Neuronal stem cell (in vitro differentiated cells): ENCODE measurements around the gene PAEP.
A peak's percentile ranks its signal among the peaks of the same experiment; 100 is the strongest.

Experiments used
- DNase-seq: peaks from one replicate; pipeline ENCODE4 v3.0.0-alpha.2; 2013; ENCODE audit warnings: low spot score
- H2AFZ ChIP-seq: one replicate; pipeline ENCODE4 v1.6.1; 2013; ENCODE audit warnings: mild to moderate bottlenecking, low read length, inconsistent platforms
- H2AK5ac ChIP-seq: 2 replicates; pipeline ENCODE4 v1.6.1; 2013; ENCODE audit warnings: low read depth, mild to moderate bottlenecking, inconsistent platforms, low read length, moderate library complexity, mixed read lengths
- H2BK120ac ChIP-seq: 2 replicates; pipeline ENCODE4 v1.6.1; 2013; ENCODE audit warnings: low read depth, mild to moderate bottlenecking, inconsistent platforms, low read length, moderate library complexity, mixed read lengths
- H2BK12ac ChIP-seq: one replicate; pipeline ENCODE4 v1.6.1; 2013; ENCODE audit warnings: low read length, inconsistent platforms
- H2BK15ac ChIP-seq: 2 replicates; pipeline ENCODE4 v1.6.1; 2013; ENCODE audit warnings: mild to moderate bottlenecking, low read length, inconsistent platforms, mixed read lengths
- H2BK5ac ChIP-seq: one replicate; pipeline ENCODE4 v1.6.1; 2013; ENCODE audit warnings: inconsistent platforms, mild to moderate bottlenecking, low read length, moderate library complexity
- H3K14ac ChIP-seq: one replicate; pipeline ENCODE4 v1.6.1; 2013; ENCODE audit warnings: low read length, inconsistent platforms
- H3K18ac ChIP-seq: 2 replicates; pipeline ENCODE4 v1.6.1; 2013; ENCODE audit warnings: low read length, inconsistent platforms
- H3K23ac ChIP-seq: 2 replicates; pipeline ENCODE4 v1.6.1; 2013; ENCODE audit warnings: low read depth, mild to moderate bottlenecking, mixed read lengths, low read length, inconsistent platforms; ENCODE audit not compliant: poor library complexity
- H3K27ac ChIP-seq: replicated peaks from 3 replicates; pipeline ENCODE4 v1.5.1; 2013; ENCODE audit warnings: low read length, inconsistent platforms
- H3K27me3 ChIP-seq, 3 experiments: 2 replicates each; pipeline ENCODE4 v1.6.1; 2013; ENCODE audit warnings: low read length in 3 of 3, mild to moderate bottlenecking in 2 of 3, inconsistent platforms in 1 of 3, low read depth in 1 of 3, mixed read lengths in 1 of 3, moderate library complexity in 1 of 3; ENCODE audit not compliant: control insufficient read depth in 3 of 3, insufficient read depth in 3 of 3
- H3K36me3 ChIP-seq, 2 donors: replicated peaks in 1 of 2; 2 replicates each; pipeline ENCODE4 v1.6.1; 2013; ENCODE audit warnings: low read length in 2 of 2; ENCODE audit not compliant: control insufficient read depth in 2 of 2, insufficient read depth in 2 of 2
- H3K4ac ChIP-seq: 2 replicates; pipeline ENCODE4 v1.6.1; 2013; ENCODE audit warnings: inconsistent platforms, mild to moderate bottlenecking, low read length, moderate library complexity
- H3K4me1 ChIP-seq, 2 donors: 1 replicate in 1 of 2; 2 replicates in 1 of 2; pipeline ENCODE4 v1.6.1; 2013; ENCODE audit warnings: low read length in 2 of 2, low read depth in 1 of 2; ENCODE audit not compliant: control insufficient read depth in 2 of 2, insufficient read depth in 1 of 2
- H3K4me2 ChIP-seq: one replicate; pipeline ENCODE4 v1.6.1; 2013; ENCODE audit warnings: mild to moderate bottlenecking, low read length, inconsistent platforms; ENCODE audit not compliant: insufficient read depth, poor library complexity, severe bottlenecking
- H3K4me3 ChIP-seq, 2 donors: 2 replicates each; pipeline ENCODE4 v1.5.1; 2013; ENCODE audit warnings: low read length in 2 of 2, mild to moderate bottlenecking in 2 of 2, inconsistent platforms in 1 of 2, moderate library complexity in 1 of 2
- H3K79me1 ChIP-seq: one replicate; pipeline ENCODE4 v1.6.1; 2013; ENCODE audit warnings: low read depth, mild to moderate bottlenecking, inconsistent platforms, low read length, moderate library complexity
- H3K9ac ChIP-seq: one replicate; pipeline ENCODE4 v1.6.1; 2013; ENCODE audit warnings: mild to moderate bottlenecking, low read depth, low read length, inconsistent platforms; ENCODE audit not compliant: poor library complexity
- H3K9me3 ChIP-seq, 2 donors: replicated peaks in 1 of 2; 2 replicates each; pipeline versions ENCODE3 to v1.6.1; 2013; ENCODE audit warnings: low read length in 2 of 2, mild to moderate bottlenecking in 2 of 2, inconsistent platforms in 1 of 2, low read depth in 1 of 2, mixed read lengths in 1 of 2, moderate library complexity in 1 of 2; ENCODE audit not compliant: control insufficient read depth in 2 of 2, insufficient read depth in 1 of 2
- H4K8ac ChIP-seq: one replicate; pipeline ENCODE4 v1.6.1; 2013; ENCODE audit warnings: low read depth, mild to moderate bottlenecking, inconsistent platforms, low read length, moderate library complexity
- H4K91ac ChIP-seq: one replicate; pipeline ENCODE4 v1.6.1; 2013; ENCODE audit warnings: low read length, low read depth, mild to moderate bottlenecking, inconsistent platforms; ENCODE audit not compliant: poor library complexity
- WGBS, 2 donors: extraction: QIAGEN DNeasy Blood & Tissue Kit; methylation state at CpG; one replicate each; pipeline ENCODE4 v1.1.7; 2013; ENCODE audit warnings: missing lambda C conversion rate in 2 of 2, mixed read lengths in 1 of 2; ENCODE audit not compliant: insufficient read length in 2 of 2, insufficient replicate concordance in 1 of 2; ENCODE audit errors: extremely low coverage in 2 of 2; 5-methylcytosine and 5-hydroxymethylcytosine counted together

Gene PAEP

GRCh38 chr9:135584934-135585333 is 23.4 kb downstream of the PAEP start:
- DNase-seq: no peak
- no CpG with 5 or more reads among the region's 16 CpGs for WGBS, 2 donors

DNA sequence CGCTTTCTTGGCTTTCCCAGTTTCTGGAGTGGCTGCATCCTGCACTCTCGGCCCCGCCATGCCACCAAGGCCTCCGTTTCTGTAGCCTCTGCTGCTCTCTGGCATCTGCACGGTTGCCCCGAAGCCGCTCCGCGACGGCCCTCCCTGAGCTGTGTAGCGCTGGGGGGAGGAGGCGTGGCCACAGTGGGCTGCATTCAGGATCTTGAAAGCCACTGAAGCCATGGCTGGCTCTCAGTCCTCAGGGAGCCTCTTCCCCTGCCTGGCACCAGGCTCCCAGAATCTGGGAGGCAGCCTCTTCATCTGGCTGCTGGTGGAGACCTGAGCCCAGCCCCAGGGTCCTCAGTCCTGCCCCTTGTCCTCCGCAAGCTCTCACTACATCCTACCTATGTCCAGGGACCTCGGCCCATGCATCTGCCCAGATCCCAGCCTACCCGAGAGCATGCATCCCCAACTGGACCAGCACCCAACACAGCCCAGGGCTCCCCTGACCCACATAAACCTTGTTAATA is 25.1 kb downstream of the PAEP start:
- Histone ChIP-seq H3K23ac (peak overlapping the region; percentile 80), H3K4me2 (no peak overlapping the region), H3K4me3 (no peak overlapping the region), H2AFZ (no peak overlapping the region), H3K4ac (no peak overlapping the region), H3K27me3 (peaks cover 0 to 8% (median 0%) of the 10 kb centered on the region in 3 experiments), H2BK12ac (peak overlapping the region; percentile 97), H4K91ac (no peak overlapping the region), H2BK120ac (peak overlapping the region; percentile 41), H3K36me3 (no peaks in the 10 kb centered on the region), H3K79me1 (peaks cover 1% of the 10 kb centered on the region), H3K9ac (no peak overlapping the region), H2BK5ac (no peak overlapping the region), H3K18ac (peak overlapping the region; percentile 71), H2AK5ac (peak overlapping the region; percentile 79), H3K9me3 (no peaks in the 10 kb centered on the region), H4K8ac (no peak overlapping the region), H2BK15ac (peak overlapping the region; percentile 59), H3K4me1 (peaks cover 0 to 6% of the 10 kb centered on the region in 2 donors), H3K14ac (peak overlapping the region; percentile 12), H3K27ac (no peak overlapping the region)
- no peak for DNase-seq
- whole genome bisulfite sequencing, 2 donors: no CpG with 5 or more reads among the region's 15 CpGs

More at GRCh38 chr9:135584934-135585333, 23.4 kb downstream of the PAEP start:
- Histone ChIP-seq H3K4me3 (no peak overlapping the region), H3K27me3 (peaks cover 0 to 8% (median 0%) of the 10 kb centered on the region in 3 experiments), H3K27ac (no peak overlapping the region), H3K36me3 (no peaks in the 10 kb centered on the region), H2AFZ (no peak overlapping the region), H2BK15ac (no peak overlapping the region), H2BK12ac (no peak overlapping the region), H4K91ac (no peak overlapping the region), H3K9ac (no peak overlapping the region), H3K23ac (no peak overlapping the region), H4K8ac (no peak overlapping the region), H2BK120ac (no peak overlapping the region), H3K14ac (no peak overlapping the region), H3K4me1 (peaks cover 0 to 6% of the 10 kb centered on the region in 2 donors), H3K18ac (no peak overlapping the region), H3K4ac (no peak overlapping the region), H3K9me3 (peaks cover 0 to 1% of the 10 kb centered on the region in 2 donors), H3K4me2 (no peak overlapping the region), H2AK5ac (no peak overlapping the region), H2BK5ac (no peak overlapping the region), H3K79me1 (peaks cover 1% of the 10 kb centered on the region)

DNA sequence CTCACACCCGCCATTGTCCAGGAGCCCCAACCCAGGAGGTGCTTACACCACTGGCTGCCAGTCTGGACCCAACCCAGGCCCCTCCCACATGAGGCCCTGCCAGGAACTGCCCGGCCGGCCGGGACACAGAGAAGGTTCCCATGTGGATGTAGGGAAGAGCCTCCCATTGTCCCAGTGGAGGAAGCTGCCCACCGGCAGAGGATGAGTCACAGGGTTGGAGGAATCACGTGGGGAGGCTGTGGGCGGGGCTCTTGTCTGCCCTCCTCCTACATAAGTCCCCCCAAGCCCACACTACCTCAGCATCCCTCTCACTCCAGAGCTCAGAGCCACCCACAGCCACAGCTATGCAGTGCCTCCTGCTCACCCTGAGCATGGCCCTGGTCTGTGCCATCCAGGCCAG is 26.1 kb downstream of the PAEP start:
- Histone ChIP-seq H2BK12ac (no peak overlapping the region), H2BK120ac (no peak overlapping the region), H3K4me1 (peaks cover 0 to 6% of the 10 kb centered on the region in 2 donors), H2BK15ac (no peak overlapping the region), H2BK5ac (no peak overlapping the region), H3K23ac (no peak overlapping the region), H3K9ac (no peak overlapping the region), H3K4ac (no peak overlapping the region), H2AK5ac (no peak overlapping the region), H2AFZ (peak overlapping the region; percentile 69), H3K4me3 (no peak overlapping the region), H4K8ac (no peak overlapping the region), H3K14ac (no peak overlapping the region), H3K4me2 (no peak overlapping the region), H3K27ac (no peak overlapping the region), H3K18ac (peak overlapping the region; percentile 80), H3K27me3 (peaks cover 0 to 4% (median 0%) of the 10 kb centered on the region in 3 experiments), H3K79me1 (peaks cover 1% of the 10 kb centered on the region), H4K91ac (no peak overlapping the region), H3K9me3 (no peaks in the 10 kb centered on the region), H3K36me3 (no peaks in the 10 kb centered on the region)
- no peak for DNase-seq
- no CpG with 5 or more reads among the region's 7 CpGs for WGBS, 2 donors

DNA sequence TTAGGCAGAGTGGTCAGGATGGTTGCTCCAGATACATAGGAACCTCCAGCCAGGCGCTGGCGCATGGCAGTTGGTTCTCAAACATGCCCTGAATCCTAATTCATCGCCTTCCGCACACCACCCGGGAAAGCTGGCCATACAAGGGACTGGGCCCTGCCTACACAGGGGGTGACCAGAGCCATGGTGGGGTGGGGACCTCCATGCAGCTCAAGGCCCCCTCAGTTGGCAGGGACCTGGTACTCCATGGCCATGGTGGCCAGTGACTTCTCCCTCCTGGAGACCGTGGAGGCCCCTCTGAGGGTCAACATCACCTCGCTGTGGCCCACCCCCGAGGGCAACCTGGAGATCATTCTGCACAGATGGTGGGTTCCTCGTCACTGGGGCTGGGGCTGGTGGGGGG is 26.8 kb downstream of the PAEP start:
- Histone ChIP-seq H3K4ac (no peak overlapping the region), H3K27ac (no peak overlapping the region), H3K14ac (peak overlapping the region; percentile 56), H2BK15ac (peak overlapping the region; percentile 58), H3K4me3 (no peak overlapping the region), H3K18ac (peak overlapping the region; percentile 64), H2BK120ac (no peak overlapping the region), H3K9ac (no peak overlapping the region), H2AK5ac (peak overlapping the region; percentile 23), H3K23ac (no peak overlapping the region), H2BK5ac (no peak overlapping the region), H3K4me2 (no peak overlapping the region), H3K79me1 (peaks cover 1% of the 10 kb centered on the region), H3K4me1 (peaks cover 0 to 6% of the 10 kb centered on the region in 2 donors), H2AFZ (no peak overlapping the region), H3K9me3 (no peaks in the 10 kb centered on the region), H4K8ac (no peak overlapping the region), H3K36me3 (no peaks in the 10 kb centered on the region), H4K91ac (no peak overlapping the region), H3K27me3 (peaks cover 0 to 4% (median 0%) of the 10 kb centered on the region in 3 experiments), H2BK12ac (peak overlapping the region; percentile 22)
- DNase-seq: no peak
- no CpG with 5 or more reads among the region's 9 CpGs for WGBS, 2 donors
